ENCODE measurements around the gene ABCB8. TPM values are rescaled to one million over a fixed set of nuclear protein-coding genes. Genes with fewer than 3 reads are reported as not detected.

ABCB8 gene
- total RNA-seq, 5 donors from 2014 or later (not counting 1 experiment from before 2014, with no cell fraction given): 72.4 to 83.0 (median 74.8) TPM

GRCh38 chr7:151078233-151079040, 50.2 kb downstream of the ABCB8 start:
- POLR2A ChIA-PET: interaction anchor here in 1 of 2 donors (0.6 kb wide), 1 partner anchor 22 kb away, joined by 4 read pairs; no protein-coding TSS in a partner anchor

GRCh38 chr7:151079199-151079910, 51.1 kb downstream of the ABCB8 start:
- Mint-ChIP-seq H3K27ac (peak overlapping the region in 1 of 2 donors; percentile 82), H3K4me3 (peak overlapping the region; percentile 79 to 85 (median 80)), H3K36me3 (peaks cover 13% of the 10 kb centered on the region), H3K9me3 (no peaks in the 10 kb centered on the region), H3K4me1 (peaks cover 26 to 37% (median 27%) of the 10 kb centered on the region in 3 donors), H3K27me3 (no peaks in the 10 kb centered on the region)
- H3K27me3 ChIP-seq (replicated peaks in 1 of 2; ENCODE audit: control insufficient read depth in 2 of 2, extremely low read depth in 1 of 2, insufficient read depth in 2 of 2, low read length in 1 of 2): no peaks in the 10 kb centered on the region
- DNase-seq (no peak), ATAC-seq (replicated peaks in 1 of 4) (no peak)
- H3K27ac ChIP-seq (ENCODE audit: low read length): peak overlapping the region; percentile 64
- CTCF ChIA-PET: no interaction called here
- H3K9me3 ChIP-seq: no peaks in the 10 kb centered on the region
- WGBS (ENCODE audit: insufficient coverage): 97% methylated on average over 21 of the region's 27 CpGs
- peak overlapping the region; percentile 77 to 90 for H3K4me3 ChIP-seq (ENCODE audit: control insufficient read depth in 1 of 2, extremely low read depth in 1 of 2, low read length in 1 of 2)
- H3K36me3 ChIP-seq (ENCODE audit: control insufficient read depth in 2 of 2, extremely low read depth in 1 of 2, insufficient read depth in 1 of 2, low read length in 1 of 2): peaks cover 14 to 22% of the 10 kb centered on the region in 2 donors
- POLR2A ChIA-PET: no interaction called here
- peaks cover 15 to 54% of the 10 kb centered on the region in 2 experiments for H3K4me1 ChIP-seq (ENCODE audit: control insufficient read depth in 1 of 2, extremely low read depth in 1 of 2, insufficient read depth in 2 of 2, low read length in 2 of 2)

More at GRCh38 chr7:151078233-151079040, 50.2 kb downstream of the ABCB8 start:
- peak overlapping the region; percentile 2 to 71 for H3K27ac Mint-ChIP-seq
- H3K4me1 ChIP-seq (ENCODE audit: control insufficient read depth in 1 of 2, extremely low read depth in 1 of 2, insufficient read depth in 2 of 2, low read length in 2 of 2): peaks cover 11 to 44% of the 10 kb centered on the region in 2 experiments
- no peak overlapping the region for H3K27ac ChIP-seq (ENCODE audit: low read length)
- no peaks in the 10 kb centered on the region for H3K9me3 ChIP-seq
- ATAC-seq (replicated peaks in 1 of 4): no peak
- no peak for DNase-seq
- no peaks in the 10 kb centered on the region for H3K9me3 Mint-ChIP-seq
- H3K4me3 ChIP-seq (ENCODE audit: control insufficient read depth in 1 of 2, extremely low read depth in 1 of 2, low read length in 1 of 2): no peak overlapping the region
- peaks cover 13% of the 10 kb centered on the region for H3K36me3 Mint-ChIP-seq
- no peaks in the 10 kb centered on the region for H3K27me3 Mint-ChIP-seq
- 78% methylated on average over 22 of the region's 22 CpGs for WGBS (ENCODE audit: insufficient coverage)
- CTCF ChIA-PET: interaction anchor here in 1 of 2 donors (0.6 kb wide), 1 partner anchor 100 kb away, joined by 5 read pairs; no protein-coding TSS in a partner anchor
- no peaks in the 10 kb centered on the region for H3K27me3 ChIP-seq (replicated peaks in 1 of 2; ENCODE audit: control insufficient read depth in 2 of 2, extremely low read depth in 1 of 2, insufficient read depth in 2 of 2, low read length in 1 of 2)
- H3K36me3 ChIP-seq (ENCODE audit: control insufficient read depth in 2 of 2, extremely low read depth in 1 of 2, insufficient read depth in 1 of 2, low read length in 1 of 2): peaks cover 20 to 32% of the 10 kb centered on the region in 2 donors
- peaks cover 18 to 34% (median 25%) of the 10 kb centered on the region in 3 donors for H3K4me1 Mint-ChIP-seq
- H3K4me3 Mint-ChIP-seq: peak overlapping the region; percentile 79 to 85 (median 80)

- DNase-seq (no peak), ATAC-seq (replicated peaks in 1 of 4) (peak in 3 of 4 experiments; percentile 0 to 8 (median 1))
- H3K27ac Mint-ChIP-seq: peak overlapping the region; percentile 73 to 82
- peak overlapping the region; percentile 77 to 90 for H3K4me3 ChIP-seq (ENCODE audit: control insufficient read depth in 1 of 2, extremely low read depth in 1 of 2, low read length in 1 of 2)
- peak overlapping the region; percentile 79 to 85 (median 80) for H3K4me3 Mint-ChIP-seq
- H3K27me3 ChIP-seq (replicated peaks in 1 of 2; ENCODE audit: control insufficient read depth in 2 of 2, extremely low read depth in 1 of 2, insufficient read depth in 2 of 2, low read length in 1 of 2): no peaks in the 10 kb centered on the region
- WGBS (ENCODE audit: insufficient coverage): under 1% methylated on average over 28 of the region's 31 CpGs
- peaks cover 31 to 42% (median 34%) of the 10 kb centered on the region in 3 donors for H3K4me1 Mint-ChIP-seq
- peak overlapping the region; percentile 64 for H3K27ac ChIP-seq (ENCODE audit: low read length)
- POLR2A ChIA-PET: no interaction called here
- H3K4me1 ChIP-seq (ENCODE audit: control insufficient read depth in 1 of 2, extremely low read depth in 1 of 2, insufficient read depth in 2 of 2, low read length in 2 of 2): peaks cover 15 to 60% of the 10 kb centered on the region in 2 experiments
- CTCF ChIA-PET: interaction anchor here in 1 of 2 donors (1.0 to 1.2 kb wide), 3 partner anchors 21 to 62 kb away, joined by 3 to 6 read pairs (median 5); partner anchors contain the start of genes ABCB8 and SLC4A2
- H3K9me3 Mint-ChIP-seq: no peaks in the 10 kb centered on the region
- peaks cover 2 to 4% of the 10 kb centered on the region in 2 donors for H3K27me3 Mint-ChIP-seq
- peaks cover 7 to 16% of the 10 kb centered on the region in 2 donors for H3K36me3 ChIP-seq (ENCODE audit: control insufficient read depth in 2 of 2, extremely low read depth in 1 of 2, insufficient read depth in 1 of 2, low read length in 1 of 2)
- no peaks in the 10 kb centered on the region for H3K9me3 ChIP-seq
- H3K36me3 Mint-ChIP-seq: peaks cover 9% of the 10 kb centered on the region
Measured at GRCh38 chr7:151080067-151080521, 51.8 kb downstream of the ABCB8 start.

GRCh38 chr7:151080522-151081169, 52.4 kb downstream of the ABCB8 start, which contains the start of gene FASTK:
TSS of gene FASTK (minus strand) at chr7:151080809. CDS start at chr7:151080766, 43 bp downstream.
- peak within 1 kb of the TSS; percentile 80 to 89 (median 85) for H3K4me3 Mint-ChIP-seq
- WGBS (ENCODE audit: insufficient coverage): 2% methylated on average over 66 of the region's 66 CpGs
- H3K4me3 ChIP-seq (ENCODE audit: control insufficient read depth in 1 of 2, extremely low read depth in 1 of 2, low read length in 1 of 2): peak within 1 kb of the TSS; percentile 77 to 90
- peaks cover 36 to 47% (median 39%) of the 10 kb centered on the region in 3 donors for H3K4me1 Mint-ChIP-seq
- H3K27me3 ChIP-seq (replicated peaks in 1 of 2; ENCODE audit: control insufficient read depth in 2 of 2, extremely low read depth in 1 of 2, insufficient read depth in 2 of 2, low read length in 1 of 2): peaks cover 0 to under 1% of the 10 kb centered on the region in 2 experiments
- peak; percentile 67 to 92 (median 85) for DNase-seq
- ChIA-PET POLR2A (no interaction called here), CTCF (interaction anchor here in 1 of 2 donors (0.5 to 1.2 kb wide), 4 partner anchors 22 to 139 kb away, joined by 3 to 6 read pairs (median 4); partner anchors contain the start of genes ABCB8 and SLC4A2)
- H3K27me3 Mint-ChIP-seq: peaks cover 4 to 7% of the 10 kb centered on the region in 2 donors
- H3K36me3 ChIP-seq (ENCODE audit: control insufficient read depth in 2 of 2, extremely low read depth in 1 of 2, insufficient read depth in 1 of 2, low read length in 1 of 2): peaks cover 4 to 11% of the 10 kb centered on the region in 2 donors
- H3K9me3 Mint-ChIP-seq: no peaks in the 10 kb centered on the region
- H3K27ac Mint-ChIP-seq: peak within 1 kb of the TSS; percentile 79 to 82
- peaks cover 15 to 66% of the 10 kb centered on the region in 2 experiments for H3K4me1 ChIP-seq (ENCODE audit: control insufficient read depth in 1 of 2, extremely low read depth in 1 of 2, insufficient read depth in 2 of 2, low read length in 2 of 2)
- H3K27ac ChIP-seq (ENCODE audit: low read length): peak within 1 kb of the TSS; percentile 80
- peak; percentile 75 to 89 (median 86) for ATAC-seq (replicated peaks in 1 of 4)
- H3K9me3 ChIP-seq: no peaks in the 10 kb centered on the region
- peaks cover 7% of the 10 kb centered on the region for H3K36me3 Mint-ChIP-seq

- peaks cover 0 to 6% of the 10 kb centered on the region in 2 donors for H3K36me3 ChIP-seq (ENCODE audit: control insufficient read depth in 2 of 2, extremely low read depth in 1 of 2, insufficient read depth in 1 of 2, low read length in 1 of 2)
- H3K4me1 ChIP-seq (ENCODE audit: control insufficient read depth in 1 of 2, extremely low read depth in 1 of 2, insufficient read depth in 2 of 2, low read length in 2 of 2): peaks cover 17 to 70% of the 10 kb centered on the region in 2 experiments
- H3K27me3 ChIP-seq (replicated peaks in 1 of 2; ENCODE audit: control insufficient read depth in 2 of 2, extremely low read depth in 1 of 2, insufficient read depth in 2 of 2, low read length in 1 of 2): peaks cover 0 to 5% of the 10 kb centered on the region in 2 experiments
- H3K4me3 ChIP-seq (ENCODE audit: control insufficient read depth in 1 of 2, extremely low read depth in 1 of 2, low read length in 1 of 2): peak overlapping the region; percentile 57 to 90
- DNase-seq (peak in 1 of 35 experiments; percentile 14), ATAC-seq (replicated peaks in 1 of 4) (no peak)
- 69% methylated on average over 42 of the region's 64 CpGs for WGBS (ENCODE audit: insufficient coverage)
- Mint-ChIP-seq H3K9me3 (no peaks in the 10 kb centered on the region), H3K4me3 (peak overlapping the region; percentile 52 to 89 (median 85)), H3K4me1 (peaks cover 38 to 50% (median 43%) of the 10 kb centered on the region in 3 donors), H3K36me3 (no peaks in the 10 kb centered on the region), H3K27me3 (peaks cover 4 to 7% of the 10 kb centered on the region in 2 donors), H3K27ac (no peak overlapping the region)
- no peaks in the 10 kb centered on the region for H3K9me3 ChIP-seq
- H3K27ac ChIP-seq (ENCODE audit: low read length): peak overlapping the region; percentile 80
- ChIA-PET POLR2A (no interaction called here), CTCF (interaction anchor here in 1 of 2 donors (0.5 to 1.2 kb wide), 4 partner anchors 23 to 139 kb away, joined by 3 to 6 read pairs (median 4); partner anchors contain the start of genes ABCB8 and SLC4A2)
Measured at GRCh38 chr7:151081170-151082101, 53.2 kb downstream of the ABCB8 start.
